ENCODE data around the gene STX7.

The STX7 gene

GRCh38 chr6:132506869-132507808 lies 5.8 kb downstream of the STX7 start:
- no peak for DNase-seq (ENCODE audit: low read depth in 2 of 2, low spot score in 1 of 2)

DNA sequence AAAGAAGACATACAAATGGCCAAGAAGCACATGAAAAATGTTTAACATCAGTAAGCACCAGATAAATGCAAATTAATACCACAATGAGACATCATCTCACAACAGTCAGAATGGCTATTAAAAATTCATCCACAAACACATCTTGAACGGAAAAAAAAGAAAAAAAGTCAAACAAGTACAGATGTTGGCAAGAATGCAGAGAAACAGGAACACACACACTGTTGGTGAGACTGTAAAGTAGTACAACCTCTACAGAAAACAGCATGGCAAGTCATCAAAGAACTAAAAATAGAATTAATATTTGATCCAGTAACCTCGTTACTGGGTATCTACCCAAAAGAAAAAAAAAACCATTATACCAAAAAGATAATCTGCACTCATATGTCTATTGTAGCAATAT lies 6.5 kb downstream of the STX7 start:
- DNase-seq (ENCODE audit: low read depth in 2 of 2, low spot score in 1 of 2) = no peak

DNA sequence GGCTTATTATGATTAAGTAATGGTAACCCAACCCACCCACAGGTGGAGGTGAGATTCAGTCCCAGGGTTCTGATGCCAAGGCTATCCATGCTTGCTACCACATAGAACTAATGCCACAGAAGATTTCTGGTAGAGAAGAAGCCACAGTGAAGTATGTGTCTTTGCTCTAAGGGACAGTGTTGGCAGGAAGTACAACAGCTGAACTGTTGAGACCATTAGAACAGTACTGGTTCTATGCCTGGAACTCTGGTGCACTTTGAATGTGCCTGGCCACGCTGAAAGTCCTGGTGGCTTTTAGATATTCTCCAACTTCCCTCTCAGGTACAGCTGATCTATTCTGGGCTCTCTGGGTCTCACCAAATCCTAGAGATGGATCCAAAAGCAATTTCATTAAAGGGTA lies 7.8 kb downstream of the STX7 start:
- no peak for DNase-seq (ENCODE audit: low read depth in 2 of 2, low spot score in 1 of 2)

GRCh38 chr6:132504757-132505156 lies 8.2 kb downstream of the STX7 start:
- no peak for DNase-seq (ENCODE audit: low read depth in 2 of 2, low spot score in 1 of 2)

DNA sequence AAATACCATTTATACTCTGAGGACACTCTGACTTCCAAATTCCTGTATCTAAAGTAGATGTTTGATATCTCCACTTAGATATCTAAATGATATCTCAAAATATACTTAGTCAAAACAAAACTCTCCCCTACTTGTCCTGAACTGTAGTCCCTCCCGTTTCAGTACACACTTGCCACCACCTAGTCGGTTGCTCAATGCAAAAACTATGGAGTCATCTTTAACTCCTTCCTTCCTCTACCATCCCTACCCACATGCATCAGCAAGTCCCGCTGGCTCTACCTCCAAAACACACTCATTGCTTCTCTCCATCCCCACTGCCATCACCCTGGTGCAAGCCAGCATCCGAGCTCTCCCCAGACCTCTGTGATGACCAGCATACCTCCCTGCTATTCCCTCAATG lies 13.2 kb downstream of the STX7 start:
- DNase-seq (ENCODE audit: low read depth in 2 of 2, low spot score in 1 of 2) = no peak

DNA sequence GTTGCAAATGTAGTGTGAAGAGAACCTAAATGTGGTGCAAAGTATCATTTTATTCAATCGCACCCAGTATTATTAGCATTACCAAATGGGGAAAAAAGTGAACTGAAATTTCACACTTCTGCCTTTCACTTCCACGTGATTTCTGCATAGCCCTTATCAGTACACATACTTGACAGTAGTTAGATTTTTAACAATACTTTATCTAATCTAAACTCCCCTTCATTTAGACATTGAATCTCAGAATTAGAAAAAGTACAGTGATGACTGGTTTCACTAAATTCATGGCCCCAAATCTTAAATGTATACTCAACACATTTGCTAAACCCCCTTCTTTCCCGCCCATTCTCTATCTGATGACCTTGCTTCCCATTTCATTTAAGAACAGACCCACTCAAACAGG lies 14.3 kb downstream of the STX7 start:
- DNase-seq (ENCODE audit: low read depth in 2 of 2, low spot score in 1 of 2) = no peak

- no peak for DNase-seq (ENCODE audit: low read depth in 2 of 2, low spot score in 1 of 2)
Measured at GRCh38 chr6:132496519-132497180, 16.3 kb downstream of the STX7 start.

DNA sequence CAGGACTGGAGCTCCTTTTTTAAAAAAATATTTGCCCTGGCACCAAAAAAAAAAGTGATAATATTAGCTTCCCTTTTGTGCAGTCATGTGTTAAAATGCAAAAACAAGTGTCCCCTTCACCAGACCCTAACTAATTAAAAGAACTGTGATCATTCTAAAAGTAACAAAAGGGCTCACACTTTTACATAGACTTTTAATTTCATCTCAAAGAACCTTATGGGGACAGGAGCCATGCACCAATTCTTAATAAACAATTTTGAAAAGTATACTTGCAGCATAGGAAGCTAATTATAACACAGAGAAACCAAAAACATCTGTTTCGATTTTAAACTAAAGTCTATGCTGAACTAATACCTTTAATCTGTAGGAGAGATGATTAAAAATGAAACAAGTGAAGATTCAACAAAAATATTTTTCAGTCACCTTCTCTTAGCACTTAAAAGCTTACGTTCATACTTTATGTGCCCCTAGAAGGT lies 17.3 kb downstream of the STX7 start:
- DNase-seq (ENCODE audit: low read depth in 2 of 2, low spot score in 1 of 2) = no peak

DNA sequence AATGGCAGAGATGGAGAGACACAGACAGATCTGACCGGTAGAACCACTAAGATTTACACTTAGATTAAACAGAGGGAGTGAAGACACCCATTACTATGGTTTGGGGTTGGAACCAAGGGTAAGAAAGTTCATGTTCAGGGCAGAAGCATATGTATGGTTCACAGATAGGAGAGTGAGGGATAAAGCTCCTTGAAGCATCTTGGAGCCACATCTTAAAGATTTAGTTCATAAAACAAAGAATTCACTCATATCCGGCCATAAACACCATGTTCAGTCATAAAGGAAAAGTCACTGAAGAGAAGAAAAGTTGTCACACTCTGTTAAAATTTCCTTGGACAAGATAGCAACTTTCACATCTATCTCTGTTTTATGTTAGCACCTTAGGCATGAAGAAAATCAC lies 18.0 kb downstream of the STX7 start:
- DNase-seq (ENCODE audit: low read depth in 2 of 2, low spot score in 1 of 2) = no peak

DNA sequence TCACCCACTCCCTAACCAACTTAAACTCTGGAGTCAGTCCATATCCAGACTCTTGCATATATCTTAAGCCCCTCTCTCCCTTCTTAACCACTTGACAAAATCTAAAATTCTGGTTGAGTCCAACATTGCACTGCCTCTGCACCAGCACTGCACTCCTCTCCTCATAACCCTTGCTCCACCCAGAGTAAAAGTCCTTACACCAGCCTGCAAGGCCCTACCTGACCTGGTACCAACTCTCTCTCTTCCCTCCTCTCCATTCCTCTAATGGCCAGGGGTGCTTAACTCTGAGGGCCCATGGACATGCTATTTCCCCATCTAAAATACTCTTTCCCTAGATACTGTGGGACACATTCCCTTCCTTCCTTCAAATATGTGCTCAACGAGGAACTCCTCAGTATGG lies 21.0 kb downstream of the STX7 start:
- DNase-seq (ENCODE audit: low read depth in 2 of 2, low spot score in 1 of 2) = no peak

- DNase-seq (ENCODE audit: low read depth in 2 of 2, low spot score in 1 of 2) = no peak
Measured at GRCh38 chr6:132491303-132491702, 21.6 kb downstream of the STX7 start.

DNA sequence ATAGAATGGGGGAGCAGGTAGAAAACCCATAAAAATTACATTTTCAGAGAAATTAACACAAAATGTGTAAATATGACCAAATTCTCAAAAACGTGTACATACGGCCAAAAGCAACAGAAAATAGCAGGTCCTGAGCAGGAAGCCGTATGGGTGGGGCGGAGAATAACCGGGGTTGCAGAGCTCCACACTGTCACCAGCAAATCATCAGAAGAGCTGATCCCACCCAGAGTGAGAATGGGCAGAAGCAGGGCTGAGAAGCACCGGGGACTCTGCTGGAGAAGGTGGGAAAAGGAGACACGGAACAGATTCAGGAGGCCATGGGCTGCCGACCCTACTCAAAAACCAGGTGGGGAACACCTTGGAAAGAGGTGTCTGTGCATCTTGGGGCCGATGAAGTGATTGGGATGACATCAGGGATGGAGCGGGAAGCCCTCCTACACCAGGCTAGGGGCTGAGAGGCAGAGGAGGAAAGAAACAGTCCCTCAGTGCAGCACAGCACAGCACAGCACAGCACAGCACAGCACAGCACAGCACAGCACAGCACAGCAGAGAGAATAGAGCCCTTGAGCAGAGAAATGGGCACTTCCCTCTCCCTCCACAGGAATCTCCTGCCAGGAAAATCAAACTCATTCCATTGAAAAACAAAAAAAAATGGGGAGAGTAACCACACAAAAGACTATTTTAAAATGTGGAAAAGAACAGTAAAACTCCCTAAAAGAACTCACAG lies 22.3 kb downstream of the STX7 start:
- DNase-seq (ENCODE audit: low read depth in 2 of 2, low spot score in 1 of 2) = no peak

DNA sequence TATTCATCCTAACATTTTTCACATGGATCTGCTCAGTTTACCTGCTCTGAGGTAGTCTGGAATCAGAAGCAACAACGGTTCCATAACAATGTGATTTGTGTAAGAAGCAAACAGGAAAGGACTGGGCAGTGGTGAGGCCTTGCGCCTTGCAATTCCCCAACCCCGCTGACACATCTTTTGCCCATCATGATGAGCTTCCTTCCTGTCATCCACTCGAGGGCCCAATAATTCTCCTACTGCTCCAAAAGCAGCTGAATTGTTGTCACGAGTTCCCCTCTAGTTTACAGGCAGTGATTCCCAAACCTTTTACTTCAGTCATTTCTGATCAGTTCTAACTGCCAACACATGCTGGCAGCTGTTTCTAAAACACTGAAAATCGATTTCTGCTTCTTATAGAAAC lies 22.9 kb downstream of the STX7 start:
- DNase-seq (ENCODE audit: low read depth in 2 of 2, low spot score in 1 of 2) = no peak

DNA sequence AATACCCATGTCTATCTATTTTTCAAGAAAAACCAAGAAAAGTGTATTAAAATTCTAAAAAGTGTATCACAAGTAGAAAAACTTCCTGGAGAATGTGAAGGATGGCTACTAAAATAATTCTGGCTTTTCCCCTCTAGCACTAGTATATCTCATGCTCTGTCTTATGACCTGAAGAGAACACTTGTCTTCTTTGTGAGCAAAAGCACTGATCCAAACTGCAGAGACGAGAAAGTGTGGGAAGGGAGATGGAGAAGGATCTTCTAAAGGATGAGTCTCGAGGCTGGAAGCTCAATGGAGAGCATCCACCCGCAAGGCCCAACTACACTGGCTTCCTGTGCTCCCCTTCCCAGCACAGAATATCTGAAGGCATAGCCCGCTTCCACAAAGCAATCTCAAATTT lies 23.5 kb downstream of the STX7 start:
- DNase-seq (ENCODE audit: low read depth in 2 of 2, low spot score in 1 of 2) = no peak

DNA sequence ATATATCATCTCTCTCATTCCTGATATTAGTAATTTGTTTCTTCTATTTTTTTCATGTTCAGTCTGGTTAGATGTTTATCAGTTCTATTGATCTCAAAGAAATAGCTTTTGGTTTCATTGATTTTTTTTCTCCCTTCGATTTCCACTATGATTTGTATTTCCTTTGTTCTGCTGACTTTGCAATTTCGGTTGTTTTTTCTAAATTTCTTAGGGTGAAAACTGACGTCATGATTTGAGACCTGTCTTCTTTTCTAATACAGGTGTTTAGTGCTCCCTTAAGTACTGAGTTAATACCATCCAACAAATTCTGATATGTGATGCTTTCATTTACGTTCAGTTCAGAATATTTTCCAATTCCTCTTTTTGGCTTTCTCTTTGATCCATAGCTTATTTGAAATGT lies 25.2 kb downstream of the STX7 start:
- DNase-seq (ENCODE audit: low read depth in 2 of 2, low spot score in 1 of 2) = no peak

GRCh38 chr6:132484680-132485018 lies 28.3 kb downstream of the STX7 start:
- no peak for DNase-seq (ENCODE audit: low read depth in 2 of 2, low spot score in 1 of 2)

DNA sequence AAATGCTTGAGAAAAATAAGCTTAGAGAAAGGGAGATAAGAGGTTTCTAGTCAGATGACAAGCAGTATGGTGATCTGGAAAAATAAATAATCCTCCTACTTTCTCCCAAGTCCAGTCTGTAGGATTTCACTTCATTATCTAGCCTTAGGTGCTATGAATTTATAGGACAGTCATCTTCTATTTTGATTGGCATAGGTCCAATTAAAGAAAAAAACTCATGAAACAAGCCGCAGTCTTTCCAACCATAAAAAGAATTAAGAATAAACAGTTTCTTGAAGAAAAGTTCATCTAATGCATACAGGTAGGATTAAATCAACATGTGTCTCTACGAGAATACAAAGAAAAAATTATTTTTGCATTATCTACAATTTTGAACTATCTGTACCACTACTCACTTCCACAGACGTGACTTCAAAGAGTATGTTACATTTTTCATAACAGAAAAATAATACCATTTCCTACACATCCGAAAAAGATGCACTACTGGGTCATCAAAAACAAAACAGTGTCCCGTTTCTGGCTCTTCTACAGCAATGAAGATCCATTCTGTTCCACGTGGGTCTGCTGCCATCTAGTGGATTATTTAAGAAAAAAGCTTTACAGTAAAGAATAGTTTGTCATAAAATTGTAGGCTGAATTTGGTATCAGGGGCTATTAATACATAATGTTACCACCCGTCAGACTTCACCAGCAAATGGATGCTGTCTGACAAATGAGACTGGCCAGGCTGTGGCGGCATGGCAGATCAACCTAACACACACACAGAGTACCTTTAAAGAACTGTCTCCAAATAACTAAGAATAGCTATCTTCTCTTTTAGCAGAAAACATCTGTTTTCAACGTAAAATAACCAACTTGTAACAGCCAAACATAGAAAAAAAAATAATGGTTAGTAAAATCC lies 28.9 kb downstream of the STX7 start:
- DNase-seq (ENCODE audit: low read depth in 2 of 2, low spot score in 1 of 2) = no peak

DNA sequence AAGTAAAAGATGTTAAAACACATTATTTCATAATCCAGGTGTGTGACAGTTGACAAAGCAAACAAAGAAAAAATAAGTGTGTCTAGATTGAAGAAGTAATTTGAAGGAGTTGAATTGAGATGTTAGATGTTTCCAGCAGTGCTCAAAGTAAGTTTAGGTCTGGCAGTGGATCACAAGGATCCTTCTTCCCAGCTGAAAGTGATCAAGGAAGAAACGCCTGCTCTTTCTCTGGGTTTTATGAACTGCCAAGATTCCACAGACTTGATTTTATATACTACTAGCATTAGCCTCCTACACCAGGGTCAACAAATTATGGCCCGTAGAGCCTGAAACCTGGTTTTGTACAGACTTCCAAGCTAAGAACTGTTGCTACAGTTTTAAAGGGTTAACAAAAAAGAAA lies 30.3 kb downstream of the STX7 start:
- no peak for DNase-seq (ENCODE audit: low read depth in 2 of 2, low spot score in 1 of 2)

DNA sequence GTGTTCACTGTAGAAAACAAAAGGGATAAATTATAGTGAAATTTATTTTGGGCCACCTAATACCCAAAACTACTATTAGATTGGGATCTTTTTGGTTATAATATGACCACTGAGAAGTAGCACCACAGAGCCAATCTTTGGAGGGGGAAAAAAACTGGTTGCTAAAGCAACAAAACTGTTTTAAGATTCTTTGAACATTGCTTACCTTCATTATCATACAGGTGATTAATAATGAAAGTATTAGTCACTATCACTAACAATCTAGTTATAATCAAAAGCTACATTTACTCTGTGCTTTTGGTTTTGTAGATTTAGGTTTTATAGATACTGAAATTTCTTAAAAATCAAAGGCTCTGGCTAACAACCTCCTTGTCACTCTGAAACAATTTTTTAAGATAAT lies 31.7 kb downstream of the STX7 start:
- DNase-seq (ENCODE audit: low read depth in 2 of 2, low spot score in 1 of 2) = no peak

DNA sequence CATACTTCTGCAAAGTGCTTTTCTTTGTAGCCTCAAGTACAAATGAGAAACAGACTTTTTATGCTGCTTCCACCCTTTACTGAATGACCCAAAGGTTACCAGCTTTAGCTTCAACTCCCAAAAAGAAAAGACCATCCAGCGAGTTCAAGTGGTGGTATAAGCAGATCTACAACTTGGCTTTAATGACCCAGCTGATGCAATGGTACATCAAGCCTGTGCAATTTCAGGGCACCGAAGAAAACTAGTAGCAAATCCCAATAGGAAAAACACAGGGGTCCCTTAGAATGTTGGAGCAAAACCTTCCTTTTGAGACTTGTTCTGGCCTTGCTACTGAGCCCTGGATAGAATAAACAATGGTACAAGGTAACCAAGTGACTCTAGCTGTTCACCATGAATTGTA lies 33.8 kb downstream of the STX7 start:
- DNase-seq (ENCODE audit: low read depth in 2 of 2, low spot score in 1 of 2) = no peak

GRCh38 chr6:132478674-132479073 lies 34.2 kb downstream of the STX7 start:
- DNase-seq (ENCODE audit: low read depth in 2 of 2, low spot score in 1 of 2) = no peak
